A549 (cell line): ENCODE results near the gene CD79B. TPM values are rescaled to one million over a fixed set of nuclear protein-coding genes. Genes with fewer than 3 reads are reported as not detected.

Experiments used
- ATAC-seq, 2 experiments: fragments of 200-7000 bp in 1 of 2; fragments of >200 bp in 1 of 2; cut with Nextera tagmentation in 1 of 2; cut with Tn5 transposase in 1 of 2; 3 replicates each; pipeline versions ENCODE4 v1.8.0 to v1.9.1; 2018 to 2020; ENCODE audit warnings: mild to moderate bottlenecking in 1 of 2, moderate library complexity in 1 of 2
- CTCF ChIA-PET: fragments of 300-600 bp; sonication (Branson Sonifier 250); formaldehyde crosslinking; extraction: SDS; loops from one replicate; lab custom pipeline; 2021; ENCODE audit warnings: antibody characterized with exemption, inconsistent platforms; lab: Yijun Ruan, JAX
- POLR2A ChIA-PET: fragments of 350-600 bp; formaldehyde crosslinking; extraction: SDS; loops from one replicate; lab custom pipeline; 2021; ENCODE audit warnings: antibody characterized with exemption, inconsistent platforms; lab: Yijun Ruan, JAX
- DNase-seq, 2 experiments: peaks; one replicate each; pipeline versions ENCODE4 v3.0.0 to v3.0.0-alpha.2; 2011 to 2016; ENCODE audit warnings: low read depth in 1 of 2, low spot score in 1 of 2
- FAIRE-seq: peaks from 2 replicates; lab custom pipeline; 2011; peaks lifted over from hg19 to GRCh38; lab: Jason Lieb, UNC
- H3K27ac ChIP-seq, 2 experiments: fragments of >200 bp; sonication (Bioruptor Twin); formaldehyde crosslinking; 3 replicates each; pipeline ENCODE4 v1.5.1; 2016 to 2017
- H3K4me1 ChIP-seq: fragments of >200 bp; sonication (Bioruptor Twin); formaldehyde crosslinking; 3 replicates; pipeline ENCODE4 v1.6.1; 2016
- H3K4me2 ChIP-seq: fragments of >200 bp; sonication (Bioruptor Twin); formaldehyde crosslinking; 3 replicates; pipeline ENCODE4 v1.6.1; 2016
- H3K4me3 ChIP-seq: fragments of >200 bp; sonication (Bioruptor Twin); formaldehyde crosslinking; 3 replicates; pipeline ENCODE4 v1.5.1; 2016
- H3K9me3 ChIP-seq: fragments of >200 bp; sonication (Bioruptor Twin); formaldehyde crosslinking; 3 replicates; pipeline ENCODE4 v1.6.1; 2016
- CHD4 ChIP-seq: fragments of 200-600 bp; sonication (generic); IDR thresholded peaks from 2 replicates; pipeline ENCODE4 v1.6.1; 2016; ENCODE audit warnings: antibody characterized with exemption, mild to moderate bottlenecking, borderline replicate concordance
- EP300 ChIP-seq, 2 experiments: fragments of >200 bp; sonication (Bioruptor Twin); formaldehyde crosslinking; IDR thresholded peaks; 2 replicates in 1 of 2; 3 replicates in 1 of 2; pipeline ENCODE4 v1.6.1; 2016 to 2017
- FOSB ChIP-seq: fragments of 250-450 bp; sonication (Bioruptor Pico); IDR thresholded peaks from 2 replicates; pipeline ENCODE4 v1.5.0; 2020; ENCODE audit warnings: mild to moderate bottlenecking, moderate library complexity
- GATA3 ChIP-seq: IDR thresholded peaks from 2 replicates; pipeline ENCODE4 v1.6.1; 2012; ENCODE audit warnings: borderline replicate concordance
- HEYL ChIP-seq: fragments of 250-450 bp; sonication (Bioruptor Pico); IDR thresholded peaks from 2 replicates; pipeline ENCODE4 v1.8.0; 2021; ENCODE audit warnings: mild to moderate bottlenecking, moderate library complexity
- KDM1A ChIP-seq: fragments of 200-600 bp; sonication (generic); IDR thresholded peaks from 2 replicates; pipeline ENCODE4 v1.6.1; 2016; ENCODE audit warnings: low read depth, mild to moderate bottlenecking
- KDM5A ChIP-seq: fragments of 200-600 bp; sonication (generic); IDR thresholded peaks from 2 replicates; pipeline ENCODE4 v1.6.1; 2016; ENCODE audit warnings: antibody characterized with exemption, mild to moderate bottlenecking
- MAX ChIP-seq: IDR thresholded peaks from 2 replicates; pipeline ENCODE4 v1.6.1; 2012
- MAZ ChIP-seq: fragments of 150-350 bp; IDR thresholded peaks from 2 replicates; pipeline ENCODE4 v1.6.1; 2014; ENCODE audit warnings: antibody characterized with exemption, low read depth, low read length, borderline replicate concordance
- MYC ChIP-seq: IDR thresholded peaks from 2 replicates; pipeline ENCODE4 v1.6.1; 2012; ENCODE audit warnings: mild to moderate bottlenecking, inconsistent platforms, low read length, improper control_type of control experiment, borderline replicate concordance
- NFE2L2 ChIP-seq: fragments of 150-350 bp; conservative IDR thresholded peaks from 2 replicates; pipeline ENCODE4 v1.6.1; 2014; ENCODE audit warnings: low read length
- PHF8 ChIP-seq: fragments of 200-600 bp; sonication (generic); IDR thresholded peaks from 2 replicates; pipeline ENCODE4 v1.6.1; 2016; ENCODE audit warnings: low read depth, mild to moderate bottlenecking, antibody characterized with exemption, moderate library complexity, borderline replicate concordance
- POLR2A ChIP-seq: IDR thresholded peaks from 2 replicates; pipeline ENCODE4 v1.6.1; 2012; ENCODE audit warnings: mild to moderate bottlenecking, low read length
- RAD21 ChIP-seq, 2 experiments: fragments of >200 bp in 1 of 2; sonication (Bioruptor Twin) in 1 of 2; formaldehyde crosslinking in 1 of 2; IDR thresholded peaks in 1 of 2; conservative IDR thresholded peaks in 1 of 2; 2 replicates in 1 of 2; 3 replicates in 1 of 2; pipeline ENCODE4 v1.6.1; 2012 to 2018; ENCODE audit warnings: inconsistent platforms in 1 of 2
- RCOR1 ChIP-seq: fragments of 150-350 bp; IDR thresholded peaks from 2 replicates; pipeline ENCODE4 v1.6.1; 2014; ENCODE audit warnings: antibody characterized with exemption, low read length, low read depth
- RFX5 ChIP-seq: fragments of 450-650 bp; IDR thresholded peaks from 2 replicates; pipeline ENCODE4 v1.7.1; 2014; ENCODE audit warnings: antibody characterized with exemption, mild to moderate bottlenecking, moderate library complexity
- SMC3 ChIP-seq: fragments of >200 bp; sonication (Bioruptor Twin); formaldehyde crosslinking; IDR thresholded peaks from 3 replicates; pipeline ENCODE4 v1.6.1; 2018; ENCODE audit warnings: inconsistent platforms
- TP53 ChIP-seq: fragments of 250-450 bp; sonication (Bioruptor Pico); IDR thresholded peaks from 2 replicates; pipeline ENCODE4 v1.5.0; 2021; ENCODE audit warnings: mild to moderate bottlenecking, moderate library complexity
- ZC3H11A ChIP-seq: fragments of 450-650 bp; IDR thresholded peaks from 2 replicates; pipeline ENCODE4 v1.6.1; 2014; ENCODE audit warnings: antibody characterized with exemption, mild to moderate bottlenecking
- ZNF302 ChIP-seq: fragments of 250-450 bp; sonication (Bioruptor Pico); IDR thresholded peaks from 2 replicates; pipeline ENCODE4 v1.9.0; 2021; ENCODE audit warnings: inconsistent platforms, mild to moderate bottlenecking, moderate library complexity
- WGBS: methylation state at CpG from one replicate; pipeline ENCODE4 v1.1.6; 2017; ENCODE audit errors: missing lambda C conversion rate; 5-methylcytosine and 5-hydroxymethylcytosine counted together
- polyA plus RNA-seq, 4 experiments: library from polyadenylated mRNA; depleted of rRNA in 3 of 4; stranded (reverse); fragments of >200 nt; fragmentation: RNase III in 1 of 4; extraction: RNeasy Plus Mini Kit Qiagen cat#74134 plus additional on column Dnase treatment in 1 of 4; gene quantifications; 2 replicates in 3 of 4; 3 replicates in 1 of 4; pipeline ENCODE4 v1.2.3, GENCODE V29; 2011 to 2017
- TF ChIP-seq, protein P1 (sequence below): fragments of >200 bp; sonication (Bioruptor Twin); formaldehyde crosslinking; IDR thresholded peaks from 3 replicates; pipeline ENCODE4 v1.5.1; 2016
- TF ChIP-seq, protein P2 (sequence below): fragments of 450-650 bp; IDR thresholded peaks from 2 replicates; pipeline ENCODE4 v1.6.1; 2014; ENCODE audit warnings: antibody characterized with exemption
- TF ChIP-seq, protein P3 (sequence below): IDR thresholded peaks from 2 replicates; pipeline ENCODE4 v1.6.1; 2012
- TF ChIP-seq, protein P4 (sequence below): fragments of 250-450 bp; sonication (Bioruptor Pico); IDR thresholded peaks from 2 replicates; pipeline ENCODE4 v1.5.0; 2021; ENCODE audit warnings: mild to moderate bottlenecking, moderate library complexity, borderline replicate concordance

Gene CD79B
- polyA plus RNA-seq, 2 of the 4 experiments (the other 2 are of a cell fraction) = 0.14 TPM; not detected in 1

DNA sequence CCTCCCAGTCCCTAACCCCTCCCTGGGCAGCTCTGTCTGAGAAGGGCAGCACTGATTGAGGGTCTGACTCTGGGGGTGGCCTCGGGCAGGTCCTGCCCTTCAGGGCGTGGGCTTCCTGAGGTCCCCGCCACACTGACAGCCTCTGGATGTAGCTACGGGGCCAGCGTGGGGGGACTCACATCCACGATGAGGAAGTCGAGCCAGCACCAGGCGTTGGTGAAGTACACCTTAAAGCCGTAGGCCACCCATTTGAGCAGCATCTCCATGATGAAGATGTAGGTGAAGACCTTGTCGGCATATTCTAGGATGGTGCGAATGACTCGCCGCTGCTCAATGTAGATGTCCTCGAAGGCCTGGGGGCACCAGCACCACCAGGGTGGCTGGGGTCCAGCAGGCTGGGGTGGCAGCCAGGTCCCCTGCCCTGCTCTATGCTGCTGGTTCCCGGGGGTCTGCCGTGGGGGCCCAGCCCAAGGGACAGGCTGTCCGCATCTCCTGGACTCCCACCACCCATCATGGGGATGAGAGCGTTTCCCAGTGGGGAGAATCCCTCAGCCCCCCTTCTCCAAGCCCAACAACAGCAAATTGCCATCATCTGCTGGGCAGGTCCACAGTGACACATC, 15.7 kb upstream of the CD79B start:
- Histone ChIP-seq H3K4me1 (no peaks in the 10 kb centered on the region), H3K9me3 (no peaks in the 10 kb centered on the region), H3K4me2 (no peak overlapping the region), H3K27ac (no peak overlapping the region), H3K4me3 (no peak overlapping the region)
- POLR2A ChIA-PET = no interaction called here
- 68% methylated on average over 17 of the region's 18 CpGs for WGBS
- CTCF ChIA-PET = interaction anchor here (0.7 to 5.1 kb wide), 22 partner anchors 9 to 330 kb away, joined by 3 to 90 read pairs (median 17); partner anchors contain the start of genes CD79B and GH1
- TF ChIP-seq GATA3 = no peak
- TF ChIP-seq KDM5A = no peak
- no peak for TF ChIP-seq MAZ
- TF ChIP-seq RFX5 = no peak
- no peak for TF ChIP-seq FOSB
- no peak for TF ChIP-seq HEYL (CRISPR knock-in tag)
- TF ChIP-seq KDM1A = no peak
- no peak for TF ChIP-seq MYC
- TF ChIP-seq MAX = no peak
- no peak for DNase-seq
- no peak for FAIRE-seq
- no peak for ATAC-seq

DNA sequence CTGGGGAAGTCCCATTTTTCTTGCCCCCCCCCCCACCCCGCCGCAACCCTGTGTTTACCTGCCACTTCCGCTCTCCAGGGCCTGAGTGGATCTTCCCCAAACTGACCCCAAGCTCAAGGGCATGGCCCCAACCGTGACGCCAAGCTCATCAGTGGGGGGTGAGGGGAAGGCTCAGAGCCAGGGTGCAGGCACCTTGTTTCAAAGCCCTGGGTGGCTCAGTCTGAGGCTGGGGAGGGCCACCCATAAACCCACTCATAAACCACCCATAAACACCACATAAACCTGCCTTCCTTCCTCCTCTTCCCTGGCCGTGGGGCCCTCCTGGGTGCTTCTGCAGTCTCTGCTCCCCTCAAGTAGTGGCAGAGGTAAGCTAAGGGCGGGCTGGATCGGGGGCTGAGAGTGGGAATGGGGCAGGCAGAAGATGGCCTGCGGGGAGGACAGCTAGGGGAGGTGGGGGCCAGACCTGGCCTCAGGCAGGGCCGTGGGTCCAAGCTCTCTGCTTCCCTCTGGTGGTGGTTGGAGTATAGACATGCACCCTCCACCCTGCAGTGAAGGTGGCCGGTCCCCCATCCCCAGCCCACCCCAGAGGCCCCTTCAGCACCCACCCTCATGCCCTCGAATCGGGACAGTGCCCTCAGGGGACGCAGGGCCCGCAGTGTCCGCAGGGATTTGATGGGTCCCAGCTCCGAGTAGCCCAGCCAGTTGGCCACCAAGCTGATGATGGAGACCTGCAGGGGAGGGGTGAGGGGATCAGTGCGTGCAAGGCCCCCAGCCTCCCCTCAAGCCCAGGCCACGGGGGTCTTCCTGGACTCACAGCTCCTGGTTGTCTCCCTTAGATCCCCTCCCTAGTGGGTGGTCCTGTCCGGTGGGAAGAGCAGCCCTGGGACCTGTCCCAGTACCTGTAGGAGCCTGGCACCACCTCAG, 14.6 kb upstream of the CD79B start:
- TF ChIP-seq TP53 (CRISPR knock-in tag) = no peak
- no peak for TF ChIP-seq ZNF302 (CRISPR knock-in tag)
- TF ChIP-seq, protein P1, sequence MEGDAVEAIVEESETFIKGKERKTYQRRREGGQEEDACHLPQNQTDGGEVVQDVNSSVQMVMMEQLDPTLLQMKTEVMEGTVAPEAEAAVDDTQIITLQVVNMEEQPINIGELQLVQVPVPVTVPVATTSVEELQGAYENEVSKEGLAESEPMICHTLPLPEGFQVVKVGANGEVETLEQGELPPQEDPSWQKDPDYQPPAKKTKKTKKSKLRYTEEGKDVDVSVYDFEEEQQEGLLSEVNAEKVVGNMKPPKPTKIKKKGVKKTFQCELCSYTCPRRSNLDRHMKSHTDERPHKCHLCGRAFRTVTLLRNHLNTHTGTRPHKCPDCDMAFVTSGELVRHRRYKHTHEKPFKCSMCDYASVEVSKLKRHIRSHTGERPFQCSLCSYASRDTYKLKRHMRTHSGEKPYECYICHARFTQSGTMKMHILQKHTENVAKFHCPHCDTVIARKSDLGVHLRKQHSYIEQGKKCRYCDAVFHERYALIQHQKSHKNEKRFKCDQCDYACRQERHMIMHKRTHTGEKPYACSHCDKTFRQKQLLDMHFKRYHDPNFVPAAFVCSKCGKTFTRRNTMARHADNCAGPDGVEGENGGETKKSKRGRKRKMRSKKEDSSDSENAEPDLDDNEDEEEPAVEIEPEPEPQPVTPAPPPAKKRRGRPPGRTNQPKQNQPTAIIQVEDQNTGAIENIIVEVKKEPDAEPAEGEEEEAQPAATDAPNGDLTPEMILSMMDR = peak; percentile 77
- peak; percentile 51 to 57 for TF ChIP-seq RAD21 (conservative IDR thresholded peaks at IDR 0.05 in 1 of 2, IDR thresholded peaks at IDR 0.05 in 1 of 2)
- peak; percentile 71 for TF ChIP-seq SMC3
- Histone ChIP-seq H3K9me3 (no peaks in the 10 kb centered on the region), H3K4me2 (no peak overlapping the region), H3K27ac (no peak overlapping the region), H3K4me3 (no peak overlapping the region), H3K4me1 (no peaks in the 10 kb centered on the region)
- 42% methylated on average over 8 of the region's 20 CpGs for WGBS
- ChIA-PET CTCF (interaction anchor here (0.5 to 5.1 kb wide), 56 partner anchors 9 to 992 kb away, joined by 3 to 90 read pairs (median 6); partner anchors contain the start of genes CD79B, CSHL1, ERN1 and GH1), POLR2A (interaction anchor here (0.5 to 1.2 kb wide), 4 partner anchors 14 to 360 kb away, joined by 3 to 6 read pairs (median 4); no protein-coding TSS in a partner anchor)
- no peak for FAIRE-seq
- DNase-seq = peak; percentile 45 to 84
- ATAC-seq = peak; percentile 58 to 88; a peak in 5 of 6 replicates

DNA sequence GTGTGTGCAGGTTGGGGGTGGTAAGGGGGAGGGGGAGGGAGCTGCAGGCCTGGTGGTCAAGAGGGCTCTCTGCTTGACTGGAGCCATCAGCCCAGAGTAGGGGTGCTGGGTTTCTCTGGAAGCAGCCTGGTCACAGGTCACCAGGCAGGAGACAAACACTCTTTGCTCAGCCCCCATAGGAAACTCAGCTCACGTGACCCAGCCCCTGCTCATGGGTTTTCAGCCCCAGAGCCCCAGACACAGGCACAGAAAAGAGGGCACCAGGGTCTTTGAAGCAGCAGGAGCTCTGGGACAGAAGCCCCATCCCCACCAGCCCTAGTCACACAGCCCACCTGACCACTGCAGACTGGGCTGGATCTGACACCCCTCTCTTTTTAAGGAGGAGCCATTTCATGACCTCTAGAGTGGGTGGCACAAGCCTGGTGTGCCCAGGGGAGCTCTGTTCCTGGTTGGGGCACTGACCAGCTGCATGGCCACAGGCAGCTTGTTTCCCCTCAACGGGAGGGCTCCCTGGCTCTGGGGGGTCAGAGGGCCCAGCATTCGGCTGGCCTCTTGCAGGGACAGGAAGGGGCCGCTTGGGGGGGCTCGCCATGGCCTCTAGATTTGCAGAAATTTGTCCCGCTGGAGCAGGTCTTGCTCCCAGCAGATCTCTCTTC, 13.8 kb upstream of the CD79B start:
- Histone ChIP-seq H3K4me1 (no peaks in the 10 kb centered on the region), H3K4me2 (no peak overlapping the region), H3K27ac (no peak overlapping the region), H3K4me3 (no peak overlapping the region), H3K9me3 (no peaks in the 10 kb centered on the region)
- ATAC-seq = 0 out of 6 replicates have a peak, but pooled peaks of 1 of the 2 experiments have one; percentile 4
- CTCF ChIA-PET = interaction anchor here (0.6 to 5.1 kb wide), 50 partner anchors 8 to 993 kb away, joined by 3 to 90 read pairs (median 6); partner anchors contain the start of genes CD79B, CSHL1, ERN1 and GH1
- FAIRE-seq = no peak
- POLR2A ChIA-PET = interaction anchor here (0.5 to 1.2 kb wide), 4 partner anchors 13 to 361 kb away, joined by 3 to 6 read pairs (median 4); no protein-coding TSS in a partner anchor
- DNase-seq = no peak
- TF ChIP-seq HEYL (CRISPR knock-in tag) (no peak), RCOR1 (no peak), PHF8 (no peak), EP300 (IDR thresholded peaks at IDR 0.05) (no peak), POLR2A (no peak), GATA3 (no peak), ZC3H11A (no peak), NFE2L2 (no peak), KDM5A (no peak), CHD4 (no peak)
- TF ChIP-seq, protein P2, sequence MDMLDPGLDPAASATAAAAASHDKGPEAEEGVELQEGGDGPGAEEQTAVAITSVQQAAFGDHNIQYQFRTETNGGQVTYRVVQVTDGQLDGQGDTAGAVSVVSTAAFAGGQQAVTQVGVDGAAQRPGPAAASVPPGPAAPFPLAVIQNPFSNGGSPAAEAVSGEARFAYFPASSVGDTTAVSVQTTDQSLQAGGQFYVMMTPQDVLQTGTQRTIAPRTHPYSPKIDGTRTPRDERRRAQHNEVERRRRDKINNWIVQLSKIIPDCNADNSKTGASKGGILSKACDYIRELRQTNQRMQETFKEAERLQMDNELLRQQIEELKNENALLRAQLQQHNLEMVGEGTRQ = no peak
- TF ChIP-seq, protein P3, sequence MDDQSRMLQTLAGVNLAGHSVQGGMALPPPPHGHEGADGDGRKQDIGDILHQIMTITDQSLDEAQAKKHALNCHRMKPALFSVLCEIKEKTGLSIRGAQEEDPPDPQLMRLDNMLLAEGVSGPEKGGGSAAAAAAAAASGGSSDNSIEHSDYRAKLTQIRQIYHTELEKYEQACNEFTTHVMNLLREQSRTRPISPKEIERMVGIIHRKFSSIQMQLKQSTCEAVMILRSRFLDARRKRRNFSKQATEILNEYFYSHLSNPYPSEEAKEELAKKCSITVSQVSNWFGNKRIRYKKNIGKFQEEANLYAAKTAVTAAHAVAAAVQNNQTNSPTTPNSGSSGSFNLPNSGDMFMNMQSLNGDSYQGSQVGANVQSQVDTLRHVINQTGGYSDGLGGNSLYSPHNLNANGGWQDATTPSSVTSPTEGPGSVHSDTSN = no peak
- TF ChIP-seq, protein P4, sequence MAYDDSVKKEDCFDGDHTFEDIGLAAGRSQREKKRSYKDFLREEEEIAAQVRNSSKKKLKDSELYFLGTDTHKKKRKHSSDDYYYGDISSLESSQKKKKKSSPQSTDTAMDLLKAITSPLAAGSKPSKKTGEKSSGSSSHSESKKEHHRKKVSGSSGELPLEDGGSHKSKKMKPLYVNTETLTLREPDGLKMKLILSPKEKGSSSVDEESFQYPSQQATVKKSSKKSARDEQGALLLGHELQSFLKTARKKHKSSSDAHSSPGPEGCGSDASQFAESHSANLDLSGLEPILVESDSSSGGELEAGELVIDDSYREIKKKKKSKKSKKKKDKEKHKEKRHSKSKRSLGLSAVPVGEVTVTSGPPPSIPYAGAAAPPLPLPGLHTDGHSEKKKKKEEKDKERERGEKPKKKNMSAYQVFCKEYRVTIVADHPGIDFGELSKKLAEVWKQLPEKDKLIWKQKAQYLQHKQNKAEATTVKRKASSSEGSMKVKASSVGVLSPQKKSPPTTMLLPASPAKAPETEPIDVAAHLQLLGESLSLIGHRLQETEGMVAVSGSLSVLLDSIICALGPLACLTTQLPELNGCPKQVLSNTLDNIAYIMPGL = no peak
- 82% methylated on average over 6 of the region's 6 CpGs for WGBS
